OCI-LY1 (cell line): ENCODE results near the gene EVI2B.

ENCODE experiments used
- H2AFZ ChIP-seq: fragments of 200-600 bp; sonication (generic), shearing (Covaris generic); 2 replicates; pipeline ENCODE4 v1.6.0; 2014; ENCODE audit warnings: antibody characterized with exemption, mild to moderate bottlenecking, low read length
- H3F3A ChIP-seq: fragments of 200-600 bp; sonication (generic), shearing (Covaris generic); 2 replicates; pipeline ENCODE4 v1.6.0; 2014; ENCODE audit warnings: mild to moderate bottlenecking, antibody characterized with exemption, low read length, moderate library complexity; ENCODE audit not compliant: insufficient read depth
- H3K27ac ChIP-seq: fragments of 200-600 bp; sonication (generic); 2 replicates; pipeline ENCODE4 v1.5.1; 2014; ENCODE audit warnings: low read length, mixed run types, mild to moderate bottlenecking, low read depth; ENCODE audit not compliant: poor library complexity, severe bottlenecking
- H3K27me3 ChIP-seq: fragments of 200-600 bp; sonication (generic); 2 replicates; pipeline ENCODE4 v1.6.0; 2014; ENCODE audit warnings: antibody characterized with exemption, mild to moderate bottlenecking, low read length, moderate library complexity; ENCODE audit not compliant: insufficient read depth
- H3K36me3 ChIP-seq: fragments of 200-600 bp; sonication (generic); 2 replicates; pipeline ENCODE4 v1.6.1; 2014; ENCODE audit warnings: mild to moderate bottlenecking, antibody characterized with exemption, low read length, moderate library complexity, mixed read lengths; ENCODE audit not compliant: insufficient read depth
- H3K4me1 ChIP-seq: fragments of 200-600 bp; sonication (generic); 2 replicates; pipeline ENCODE4 v1.5.1; 2014; ENCODE audit warnings: mild to moderate bottlenecking, low read length, moderate library complexity; ENCODE audit not compliant: insufficient read depth, severe bottlenecking
- H3K4me2 ChIP-seq: fragments of 200-600 bp; sonication (generic), shearing (Covaris generic); 2 replicates; pipeline ENCODE4 v1.6.1; 2014; ENCODE audit warnings: low read length
- H3K4me3 ChIP-seq: fragments of 200-600 bp; sonication (generic); 2 replicates; pipeline ENCODE4 v1.5.1; 2014; ENCODE audit warnings: low read length, low read depth, mild to moderate bottlenecking, mixed read lengths; ENCODE audit not compliant: poor library complexity, severe bottlenecking
- H3K79me2 ChIP-seq: fragments of 200-600 bp; shearing (Covaris generic); 2 replicates; pipeline ENCODE4 v1.6.1; 2016; ENCODE audit warnings: mixed run types, low read length, mixed read lengths; ENCODE audit not compliant: insufficient read depth
- H3K9ac ChIP-seq: fragments of 200-600 bp; sonication (generic), shearing (Covaris generic); 2 replicates; pipeline ENCODE4 v1.6.1; 2014; ENCODE audit warnings: mild to moderate bottlenecking, low read length, mixed read lengths
- H3K9me2 ChIP-seq: fragments of 200-600 bp; sonication (generic), shearing (Covaris generic); 2 replicates; pipeline ENCODE4 v1.6.1; 2014; ENCODE audit warnings: low read depth, mild to moderate bottlenecking, low read length, mixed read lengths
- H3K9me3 ChIP-seq: fragments of 200-600 bp; shearing (Covaris generic); 2 replicates; pipeline ENCODE4 v1.6.1; 2014; ENCODE audit warnings: low read length, mixed read lengths
- H4K20me1 ChIP-seq: fragments of 200-600 bp; sonication (generic), shearing (Covaris generic); 2 replicates; pipeline ENCODE4 v1.6.0; 2016; ENCODE audit warnings: mild to moderate bottlenecking, low read length; ENCODE audit not compliant: insufficient read depth
- CTCF ChIP-seq: fragments of 200-600 bp; sonication (generic), shearing (Covaris generic); IDR thresholded peaks from 2 replicates; pipeline ENCODE4 v1.5.1; 2017; ENCODE audit warnings: mild to moderate bottlenecking, antibody characterized with exemption, low read length, moderate library complexity, mixed read lengths
- EZH2 ChIP-seq: fragments of 200-600 bp; sonication (generic), shearing (Covaris generic); IDR thresholded peaks from 2 replicates; pipeline ENCODE4 v1.8.0; 2017; ENCODE audit warnings: borderline replicate concordance, mixed run types, mild to moderate bottlenecking, antibody characterized with exemption, low read length, moderate library complexity, mixed read lengths

Gene EVI2B

DNA sequence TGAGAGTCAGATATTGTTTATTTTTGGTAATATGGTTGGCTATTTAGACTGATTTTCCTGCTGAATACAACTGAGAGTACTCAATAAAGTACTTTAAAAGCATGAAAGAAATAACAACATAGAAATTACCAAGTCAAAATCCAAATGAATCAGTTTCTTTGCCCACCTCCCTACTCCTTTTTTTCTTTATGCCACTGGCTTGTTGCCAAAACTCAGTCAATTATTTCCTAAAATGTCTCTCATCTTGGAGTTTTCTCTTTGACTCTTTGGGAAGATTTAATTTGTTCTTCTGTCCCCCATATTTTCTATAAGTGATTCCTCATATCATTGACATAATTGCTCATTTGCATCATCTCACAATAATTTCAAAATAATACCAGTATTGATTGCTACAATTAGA is 14.2 kb downstream of the EVI2B start:
- Histone ChIP-seq H4K20me1 (no peaks in the 10 kb centered on the region), H2AFZ (no peak overlapping the region), H3K36me3 (peaks cover 21% of the 10 kb centered on the region), H3F3A (0 out of 2 replicates have a peak, but pooled peaks cover 2% of the 10 kb centered on the region), H3K4me3 (no peak overlapping the region), H3K9ac (no peak overlapping the region), H3K9me3 (no peaks in the 10 kb centered on the region), H3K79me2 (no peaks in the 10 kb centered on the region), H3K4me2 (no peak overlapping the region), H3K4me1 (no peaks in the 10 kb centered on the region), H3K9me2 (no peaks in the 10 kb centered on the region), H3K27ac (no peak overlapping the region), H3K27me3 (no peaks in the 10 kb centered on the region)
- TF ChIP-seq EZH2: no peak
- no peak for TF ChIP-seq CTCF

DNA sequence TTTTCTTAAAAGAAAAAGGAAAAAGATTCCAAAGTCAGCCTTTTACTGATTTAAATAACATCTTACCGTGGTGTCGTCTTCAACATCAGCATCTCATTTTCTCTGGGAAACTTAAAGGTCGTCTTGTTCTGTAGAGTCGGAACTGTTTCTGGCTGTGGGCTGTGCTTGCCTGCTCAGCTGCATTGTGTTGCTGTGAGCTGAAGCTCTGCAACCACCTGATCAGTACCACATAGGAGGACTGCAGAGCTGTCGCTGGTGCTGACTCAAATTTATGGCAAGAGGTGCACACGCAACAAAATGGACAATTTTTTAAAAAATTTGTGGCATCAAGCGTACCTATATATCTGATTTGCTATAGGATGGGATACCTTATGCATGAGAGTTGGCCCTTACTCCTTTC is 16.8 kb downstream of the EVI2B start, which contains the start of gene OMG:
OMG (minus strand) TSS at position 150 of the 400 bp plus-strand sequence. CDS start 908 bp downstream, outside the sequence.
- Histone ChIP-seq H3K4me2 (no peak within 1 kb of the TSS), H3K27ac (no peak within 1 kb of the TSS), H3K9me3 (no peaks in the 10 kb centered on the region), H4K20me1 (no peaks in the 10 kb centered on the region), H3K4me1 (no peaks in the 10 kb centered on the region), H3K79me2 (no peaks in the 10 kb centered on the region), H3K9ac (no peak within 1 kb of the TSS), H3K27me3 (no peaks in the 10 kb centered on the region), H3F3A (0 out of 2 replicates have a peak, but pooled peaks cover 2% of the 10 kb centered on the region), H3K36me3 (no peaks in the 10 kb centered on the region), H3K9me2 (no peaks in the 10 kb centered on the region), H2AFZ (no peak within 1 kb of the TSS), H3K4me3 (no peak within 1 kb of the TSS)
- no peak for TF ChIP-seq CTCF
- no peak for TF ChIP-seq EZH2

- H3K9me2 ChIP-seq: no peaks in the 10 kb centered on the region
- H3K27ac ChIP-seq: no peak overlapping the region
- H4K20me1 ChIP-seq: no peaks in the 10 kb centered on the region
- 0 out of 2 replicates have a peak, but pooled peaks cover 2% of the 10 kb centered on the region for H3F3A ChIP-seq
- H3K4me1 ChIP-seq: no peaks in the 10 kb centered on the region
- no peaks in the 10 kb centered on the region for H3K79me2 ChIP-seq
- H3K27me3 ChIP-seq: no peaks in the 10 kb centered on the region
- TF ChIP-seq CTCF: no peak
- TF ChIP-seq EZH2: no peak
- no peaks in the 10 kb centered on the region for H3K9me3 ChIP-seq
- H3K36me3 ChIP-seq: no peaks in the 10 kb centered on the region
- H3K9ac ChIP-seq: no peak overlapping the region
- no peak overlapping the region for H3K4me2 ChIP-seq
- no peak overlapping the region for H3K4me3 ChIP-seq
- H2AFZ ChIP-seq: no peak overlapping the region
Observed at GRCh38 chr17:31296142-31296541, 17.7 kb downstream of the EVI2B start.
